ENCODE data around the gene SUGT1.
"Not testable (repeated sequence)": the region's sequence is repeated elsewhere in the genome, so short reads cannot be mapped to it uniquely, and the experiment has no call there.

Gene SUGT1

DNA sequence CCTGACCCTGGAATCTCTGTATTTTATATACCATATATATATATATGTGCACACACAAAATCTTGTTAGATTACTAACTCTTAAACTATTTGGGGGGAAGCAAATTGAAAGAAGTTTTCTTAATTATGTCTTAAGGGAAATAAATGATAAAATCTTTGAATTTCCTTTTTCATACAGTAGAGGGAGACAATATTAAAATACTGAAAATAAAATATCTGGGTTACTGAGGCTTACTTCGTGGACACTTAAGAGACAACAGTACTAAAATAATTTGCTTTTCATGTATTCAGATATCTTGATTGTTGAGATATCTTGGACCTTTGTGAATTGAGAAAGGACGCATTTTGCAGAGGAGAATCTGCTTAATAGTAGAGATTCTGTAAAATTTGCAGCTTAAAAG lies 17.0 kb downstream of the SUGT1 start:
- no peak for DNase-seq (ENCODE audit: low read depth)

DNA sequence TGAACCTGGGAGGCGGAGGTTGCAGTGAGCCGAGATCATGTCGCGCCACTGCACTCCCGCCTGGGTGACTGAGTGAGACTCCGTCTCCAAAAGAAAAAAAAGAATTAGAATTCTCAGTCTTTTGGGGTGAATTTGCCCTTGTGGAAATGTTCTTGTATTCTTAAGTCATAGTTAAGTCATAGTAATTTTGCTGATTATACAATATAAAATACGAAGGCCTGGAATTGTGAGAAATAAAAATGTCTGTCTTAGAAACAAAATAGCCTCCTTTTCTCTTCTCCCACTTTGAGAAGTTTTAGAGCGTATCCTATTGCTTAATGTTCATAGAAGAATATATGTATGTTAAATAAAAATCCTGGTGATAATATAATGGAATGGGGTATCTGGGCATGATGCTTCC lies 18.1 kb downstream of the SUGT1 start:
- no peak for DNase-seq (ENCODE audit: low read depth)

DNA sequence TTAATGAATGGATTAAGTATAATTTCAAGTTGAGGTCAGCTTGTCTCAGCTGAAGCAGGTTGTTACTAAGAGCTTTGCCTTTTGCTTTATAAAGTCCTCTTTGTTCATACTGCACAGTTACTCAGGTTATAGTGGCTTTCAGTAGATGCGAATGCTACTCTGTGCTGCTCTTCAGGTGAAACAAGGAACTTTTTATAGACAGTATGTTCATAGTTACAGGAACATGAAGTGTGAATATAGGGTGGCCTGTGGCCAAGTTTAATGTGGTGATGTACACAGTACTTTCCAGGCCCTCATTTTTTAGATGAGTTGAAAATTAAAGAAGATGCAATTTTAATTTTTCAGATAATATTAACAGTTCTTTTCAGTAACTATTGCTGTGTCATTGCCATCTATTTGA lies 20.8 kb downstream of the SUGT1 start:
- DNase-seq (ENCODE audit: low read depth): no peak

DNA sequence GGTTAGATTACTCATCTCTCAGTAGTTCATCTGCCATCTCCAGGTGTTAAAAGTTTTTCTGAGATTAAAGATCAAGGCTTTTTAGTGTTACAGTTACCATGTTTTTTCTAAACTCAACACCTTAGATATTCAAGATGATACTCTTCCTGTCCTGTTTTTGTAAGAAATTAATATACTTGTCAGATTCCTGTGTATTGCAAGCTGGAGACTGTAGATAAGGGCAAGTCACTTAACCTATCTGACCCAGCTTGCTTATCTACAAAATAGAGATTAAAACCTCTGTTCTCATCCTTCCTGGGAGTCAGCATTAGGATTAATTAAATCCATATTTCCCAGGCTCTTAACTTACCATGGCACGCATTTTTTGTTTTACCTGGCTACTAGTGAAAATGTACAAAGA lies 25.2 kb downstream of the SUGT1 start:
- no peak for DNase-seq (ENCODE audit: low read depth)

DNA sequence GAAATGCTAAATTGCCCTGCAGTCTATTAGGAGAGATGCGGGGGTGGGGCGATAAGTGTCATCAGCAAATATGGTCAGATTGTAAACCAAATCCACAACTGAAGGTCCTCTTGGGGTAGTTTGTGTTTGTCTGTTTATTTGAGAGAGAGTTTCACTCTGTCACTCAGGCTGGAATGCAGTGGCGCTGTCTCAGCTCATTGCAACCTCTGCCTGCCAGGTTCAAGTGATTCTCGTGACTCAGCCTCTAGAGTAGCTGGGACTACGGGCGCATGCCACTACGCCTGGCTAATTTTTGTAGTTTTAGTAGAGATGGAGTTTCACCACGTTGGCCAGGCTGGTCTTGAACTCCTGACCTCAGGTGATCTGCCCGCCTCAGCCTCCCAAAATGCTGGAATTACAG lies 33.2 kb downstream of the SUGT1 start:
- peak; percentile 16 for DNase-seq (ENCODE audit: low read depth)

DNA sequence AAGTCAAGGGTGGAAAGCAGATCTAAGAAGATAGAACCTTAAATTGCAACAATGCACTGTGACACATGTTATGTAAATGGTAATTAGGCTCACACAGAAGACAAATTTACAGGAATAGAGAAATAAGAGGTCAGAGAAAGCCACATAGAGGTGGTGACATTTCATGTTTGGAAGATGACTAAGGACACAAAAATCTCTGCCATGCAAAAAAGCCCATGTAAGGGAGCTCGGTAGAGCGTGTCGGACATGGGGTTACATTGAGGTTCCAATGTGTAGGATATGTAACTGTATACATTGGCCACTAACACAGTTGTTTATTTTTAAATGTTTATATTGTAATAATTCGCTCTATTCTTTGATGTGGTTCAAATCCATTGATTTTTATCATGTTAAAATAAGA lies 33.7 kb downstream of the SUGT1 start:
- peak; percentile 28 for DNase-seq (ENCODE audit: low read depth)

DNA sequence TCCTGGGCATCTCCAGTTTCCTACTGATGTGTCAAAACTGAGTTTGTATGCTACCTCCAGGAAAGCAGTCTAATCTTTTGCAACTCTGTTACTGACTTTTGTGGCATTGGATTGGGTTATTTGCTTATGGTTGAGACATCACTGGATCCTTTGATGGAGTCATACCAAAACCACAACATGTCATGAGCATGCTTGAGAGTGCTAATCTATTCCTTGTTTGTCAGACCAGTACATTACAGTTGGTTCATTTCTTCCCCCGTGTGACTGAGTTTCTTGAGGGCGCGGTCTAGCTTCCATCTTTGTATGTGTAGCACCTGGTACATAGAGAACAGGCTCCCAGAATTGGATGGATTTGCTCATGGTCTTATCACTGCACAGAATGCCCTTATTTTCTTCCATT lies 43.2 kb downstream of the SUGT1 start:
- peak; percentile 86 for DNase-seq (ENCODE audit: low read depth)

DNA sequence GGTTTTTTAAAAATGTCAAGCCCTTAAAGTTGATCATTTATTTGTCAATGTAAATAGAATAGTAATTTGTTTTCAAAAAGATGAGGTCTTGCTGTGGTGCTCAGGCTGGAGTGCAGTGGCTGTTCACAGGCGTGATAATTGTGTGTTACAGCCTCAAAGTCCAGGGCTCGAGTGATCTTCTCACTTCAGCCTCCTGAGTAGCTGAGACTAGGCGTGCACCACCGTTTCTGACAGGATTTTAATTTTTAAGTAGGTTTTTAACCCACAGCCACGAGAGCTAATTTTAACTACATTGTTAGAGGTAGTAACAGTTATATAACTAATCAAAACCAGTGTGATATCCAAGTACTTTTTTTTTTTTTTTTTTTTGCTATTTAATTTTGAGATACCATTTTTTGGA lies 43.9 kb downstream of the SUGT1 start:
- no peak for DNase-seq (ENCODE audit: low read depth)

DNA sequence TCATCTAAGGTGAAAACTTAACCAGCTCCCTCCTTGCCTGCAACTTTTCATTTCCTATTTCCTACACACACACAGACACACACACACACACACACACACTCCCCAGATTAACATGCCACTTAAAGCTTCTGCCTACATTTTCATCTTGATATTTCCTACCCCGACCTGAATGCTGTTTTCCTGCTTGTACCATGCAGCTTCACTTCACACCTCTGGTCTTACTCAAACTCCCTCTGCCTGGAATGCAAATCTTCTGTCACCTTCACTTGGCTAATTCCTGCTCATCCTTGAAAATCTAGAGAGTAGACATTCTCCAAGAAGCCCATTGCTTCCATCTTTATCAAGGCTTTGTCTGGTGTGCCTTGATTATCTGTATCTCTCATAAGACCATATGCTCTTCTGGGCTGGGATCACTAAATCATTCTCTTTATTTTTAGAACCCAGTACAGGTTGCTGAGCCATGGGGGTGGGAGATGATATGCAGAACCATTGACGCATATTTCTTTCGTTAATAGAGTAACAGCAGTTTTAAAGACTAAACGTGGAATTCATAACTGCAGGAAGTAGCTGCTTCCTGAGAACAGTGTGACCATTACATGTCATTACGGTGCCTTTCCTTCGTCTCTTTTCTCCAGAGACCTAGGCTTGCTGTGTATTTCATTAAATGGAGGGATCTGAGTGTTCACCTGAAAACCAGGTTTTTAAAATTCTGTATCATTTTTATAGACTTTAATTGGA lies 49.3 kb downstream of the SUGT1 start:
- DNase-seq (ENCODE audit: low read depth): no peak

DNA sequence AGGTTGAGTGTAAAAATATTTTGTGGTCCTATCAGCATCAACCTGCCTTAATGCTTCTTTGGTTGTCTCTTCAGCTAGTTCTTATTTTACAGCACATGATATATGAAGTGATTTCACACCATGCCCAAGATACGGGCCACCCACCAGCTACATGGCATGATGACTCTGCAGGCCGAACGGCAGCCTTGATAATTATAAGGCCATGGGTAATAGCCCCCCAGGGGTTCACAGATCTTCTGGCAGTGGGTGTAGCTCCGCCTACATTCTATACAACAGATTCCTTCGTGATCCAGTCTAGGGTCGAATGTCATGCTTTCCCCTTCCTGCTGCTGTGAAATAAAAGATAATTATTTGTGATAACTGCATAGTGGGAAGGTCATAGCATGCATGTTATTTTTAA lies 50.8 kb downstream of the SUGT1 start:
- DNase-seq (ENCODE audit: low read depth): no peak

DNA sequence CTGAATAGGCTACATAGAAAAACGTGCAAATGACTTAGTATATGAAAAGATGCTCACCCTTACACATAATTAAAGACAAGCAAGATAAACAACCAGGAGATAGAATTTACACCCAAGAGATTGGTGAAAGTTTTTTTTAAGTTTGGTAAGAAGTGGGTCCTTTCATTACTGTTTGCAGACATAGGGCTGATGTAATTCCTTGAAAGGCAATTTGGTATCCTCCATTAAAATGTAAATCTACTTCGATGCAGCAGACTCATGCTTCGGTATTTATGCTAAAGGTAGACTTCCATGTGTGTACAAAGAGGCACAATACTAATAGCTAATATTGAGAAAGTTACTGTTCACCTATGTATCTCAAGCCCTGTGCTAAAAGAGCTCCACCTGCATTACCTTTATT lies 53.4 kb downstream of the SUGT1 start:
- no peak for DNase-seq (ENCODE audit: low read depth)

DNA sequence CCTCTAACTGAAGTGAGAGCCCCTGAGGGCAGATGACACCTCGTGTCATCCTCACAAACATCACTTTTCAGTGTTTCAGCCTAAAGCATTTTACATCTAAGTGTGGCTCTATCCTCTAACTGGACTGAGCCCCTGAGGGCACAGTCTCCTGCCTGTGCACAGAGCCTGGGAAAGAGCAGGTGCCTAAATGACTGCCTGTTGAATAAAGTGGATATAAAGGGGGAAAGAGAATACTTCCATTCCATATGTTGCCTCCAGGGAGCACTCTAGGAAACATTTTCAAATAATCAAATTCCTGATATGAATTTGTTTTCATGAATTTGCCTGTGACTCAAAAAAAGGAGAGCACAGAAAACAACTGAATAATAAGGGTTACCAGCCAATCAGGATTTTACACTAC lies 54.7 kb downstream of the SUGT1 start:
- DNase-seq (ENCODE audit: low read depth): peak; percentile 8

DNA sequence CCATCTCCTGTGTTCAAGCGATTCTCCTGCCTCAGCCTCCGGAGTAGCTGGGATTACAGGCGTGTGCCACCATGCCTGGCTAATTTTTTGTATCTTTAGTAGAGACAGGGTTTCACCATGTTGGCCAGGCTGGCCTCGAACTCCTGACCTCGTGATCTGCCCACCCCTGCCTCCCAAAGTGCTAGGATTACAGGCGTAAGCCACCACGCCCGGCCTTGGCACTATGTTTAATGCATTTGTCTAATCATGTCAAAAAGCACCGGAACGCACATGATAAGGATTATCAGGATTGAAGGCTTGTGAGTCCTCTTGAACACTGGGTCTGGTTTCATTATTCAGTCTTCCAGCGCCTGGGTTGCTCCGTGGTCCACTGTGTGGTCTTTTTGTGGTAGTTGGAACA lies 55.6 kb downstream of the SUGT1 start:
- not testable (repeated sequence) for DNase-seq (ENCODE audit: low read depth)

DNA sequence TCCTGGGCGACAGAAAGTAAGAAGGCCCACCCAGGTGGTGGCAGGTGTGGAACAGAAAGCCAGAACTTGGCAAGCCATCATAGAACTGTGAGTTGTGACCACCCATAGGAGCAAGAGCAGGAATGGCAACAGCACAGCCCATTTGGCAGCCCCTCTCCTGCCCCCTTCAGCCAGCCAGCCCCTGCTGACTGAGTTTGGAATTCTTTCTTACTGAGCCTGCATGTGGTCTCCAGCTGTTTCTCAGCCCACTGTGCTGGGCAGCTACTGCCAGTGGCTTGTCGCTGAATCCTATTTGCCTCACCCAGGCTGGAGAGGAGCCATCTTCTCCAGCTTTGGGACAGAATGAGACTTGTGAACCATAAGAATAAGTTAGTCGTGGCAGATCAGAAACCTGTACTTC lies 58.6 kb downstream of the SUGT1 start:
- DNase-seq (ENCODE audit: low read depth): no peak

DNA sequence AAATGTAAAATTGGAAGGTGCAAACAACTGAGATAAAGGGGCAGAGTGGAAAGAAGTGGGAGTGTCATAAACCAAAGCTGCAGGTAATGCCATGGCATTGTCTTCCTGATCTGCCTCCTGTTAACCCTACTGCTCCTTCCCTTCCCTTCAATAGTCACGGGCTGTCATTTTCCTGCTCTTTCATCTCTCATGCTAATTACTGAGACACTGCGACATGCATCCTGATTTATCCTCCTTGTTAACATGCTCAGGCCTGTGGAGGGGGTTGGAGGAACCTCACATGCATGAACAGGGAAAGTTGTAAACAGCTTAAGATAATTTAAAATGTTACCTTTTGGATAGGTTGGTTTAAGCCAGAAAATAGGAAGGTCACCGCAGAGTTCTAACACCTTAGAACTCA lies 59.7 kb downstream of the SUGT1 start:
- DNase-seq (ENCODE audit: low read depth): no peak

DNA sequence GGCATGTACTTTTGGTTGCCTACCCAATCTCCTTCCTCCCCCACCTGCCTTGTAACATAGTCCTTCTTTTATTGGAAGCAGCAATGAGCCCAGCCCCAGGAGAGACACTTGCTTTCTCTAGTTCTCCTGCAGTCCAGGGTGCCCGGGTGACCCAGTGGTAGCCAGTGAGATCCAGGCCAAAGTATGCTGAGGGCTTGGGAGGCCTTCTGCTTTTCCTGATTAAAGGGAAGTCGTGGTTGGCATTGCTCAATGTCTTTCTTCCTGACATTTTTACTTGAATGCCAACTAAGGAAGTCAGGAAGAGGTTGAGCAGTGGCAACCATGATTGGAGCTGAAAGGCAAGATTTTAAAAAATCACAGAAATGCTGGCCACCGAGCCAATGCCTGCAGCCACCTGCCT lies 61.3 kb downstream of the SUGT1 start:
- no peak for DNase-seq (ENCODE audit: low read depth)

DNA sequence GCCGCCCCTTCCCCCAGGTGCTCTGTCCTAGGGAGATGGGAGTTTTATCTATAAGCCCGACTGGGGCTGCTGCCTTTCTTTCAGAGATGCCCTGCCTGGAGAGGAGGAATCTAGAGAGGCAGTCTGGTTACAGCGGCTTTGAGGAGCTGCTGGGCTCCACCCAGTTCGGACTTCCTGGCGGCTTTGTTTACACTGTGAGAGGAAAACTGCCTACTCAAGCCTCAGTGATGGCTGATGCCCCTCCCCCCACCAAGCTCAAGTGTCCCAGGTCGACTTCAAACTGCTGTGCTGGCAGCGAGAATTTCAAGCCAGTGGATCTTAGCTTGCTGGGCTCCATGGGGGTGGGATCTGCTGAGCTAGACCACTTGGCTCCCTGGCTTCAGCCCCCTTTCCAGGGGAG lies 68.3 kb downstream of the SUGT1 start:
- not testable (repeated sequence) for DNase-seq (ENCODE audit: low read depth)

DNA sequence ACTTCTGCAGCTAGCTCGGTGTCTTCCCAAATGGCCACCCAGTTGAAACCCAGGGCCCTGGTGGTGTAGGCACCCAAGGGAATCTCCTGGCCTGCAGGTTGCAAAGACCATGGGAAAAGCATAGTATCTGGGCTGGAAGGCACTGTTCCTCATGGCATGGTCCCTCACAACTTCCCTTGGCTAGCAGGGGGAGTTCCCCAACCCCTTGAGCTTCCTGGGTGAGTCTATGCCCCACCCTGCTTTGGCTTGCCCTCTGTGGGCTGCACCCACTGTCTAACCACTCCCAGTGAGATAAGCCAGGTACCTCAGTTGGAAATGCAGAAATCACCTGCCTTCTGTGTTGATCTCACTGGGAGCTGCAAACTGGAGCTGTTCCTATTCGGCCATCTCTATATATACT lies 68.7 kb downstream of the SUGT1 start:
- not testable (repeated sequence) for DNase-seq (ENCODE audit: low read depth)

DNA sequence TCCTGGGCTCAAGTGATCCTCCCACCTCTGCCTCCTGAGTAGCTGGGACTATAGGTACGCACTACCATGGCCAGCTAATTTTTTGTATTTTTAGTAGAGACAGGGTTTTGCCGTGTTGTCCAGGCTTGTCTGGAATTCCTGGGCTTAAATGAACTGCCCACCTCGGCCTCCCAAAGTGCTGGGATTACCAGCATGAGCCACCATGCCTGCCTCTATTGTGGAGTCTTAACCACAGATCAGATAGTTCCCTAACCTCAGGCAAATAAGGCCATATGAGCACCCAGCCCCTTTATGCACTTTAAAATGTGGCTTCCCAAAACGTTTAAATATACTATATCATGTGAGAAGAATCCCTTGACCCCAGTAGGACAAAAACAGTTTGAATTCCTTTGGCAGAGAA lies 70.5 kb downstream of the SUGT1 start:
- DNase-seq (ENCODE audit: low read depth): no peak

DNA sequence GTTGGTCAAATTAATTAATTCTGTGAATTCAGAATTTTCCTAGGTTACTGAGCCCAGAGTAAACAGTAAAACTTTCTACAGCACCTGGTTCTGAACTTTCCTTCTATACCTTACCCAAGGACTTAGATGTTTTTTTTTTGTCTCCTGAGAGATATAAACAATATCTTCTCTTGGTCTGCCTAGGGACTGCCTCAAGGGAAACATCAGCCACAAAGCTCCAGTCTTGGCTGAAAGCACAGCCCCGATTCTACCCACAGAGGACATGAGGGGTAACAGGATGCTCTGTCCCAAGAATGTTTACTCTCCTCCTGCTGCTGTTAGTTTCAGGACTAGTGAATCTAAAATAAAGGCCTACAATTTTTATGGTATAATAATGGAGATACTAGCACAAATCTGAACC lies 72.7 kb downstream of the SUGT1 start:
- DNase-seq (ENCODE audit: low read depth): no peak

DNA sequence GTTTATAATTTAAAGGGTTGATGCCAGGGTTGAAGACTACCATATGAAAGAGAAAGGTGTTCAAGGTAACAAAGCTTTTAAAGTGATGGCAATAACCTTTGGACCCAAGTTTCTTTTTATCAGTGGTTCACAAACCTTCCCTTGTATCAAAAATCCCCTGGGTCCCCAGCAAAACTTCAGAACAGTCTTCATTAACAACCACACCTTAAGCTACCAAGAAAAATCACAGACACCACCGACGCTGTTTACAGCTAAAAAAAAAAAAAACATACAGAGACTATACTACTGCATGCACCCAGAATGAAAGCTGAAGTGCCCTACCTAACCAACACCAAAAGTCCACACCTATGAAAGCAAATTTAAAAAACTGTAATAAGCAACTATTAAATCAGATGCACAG lies 73.6 kb downstream of the SUGT1 start:
- DNase-seq (ENCODE audit: low read depth): no peak

DNA sequence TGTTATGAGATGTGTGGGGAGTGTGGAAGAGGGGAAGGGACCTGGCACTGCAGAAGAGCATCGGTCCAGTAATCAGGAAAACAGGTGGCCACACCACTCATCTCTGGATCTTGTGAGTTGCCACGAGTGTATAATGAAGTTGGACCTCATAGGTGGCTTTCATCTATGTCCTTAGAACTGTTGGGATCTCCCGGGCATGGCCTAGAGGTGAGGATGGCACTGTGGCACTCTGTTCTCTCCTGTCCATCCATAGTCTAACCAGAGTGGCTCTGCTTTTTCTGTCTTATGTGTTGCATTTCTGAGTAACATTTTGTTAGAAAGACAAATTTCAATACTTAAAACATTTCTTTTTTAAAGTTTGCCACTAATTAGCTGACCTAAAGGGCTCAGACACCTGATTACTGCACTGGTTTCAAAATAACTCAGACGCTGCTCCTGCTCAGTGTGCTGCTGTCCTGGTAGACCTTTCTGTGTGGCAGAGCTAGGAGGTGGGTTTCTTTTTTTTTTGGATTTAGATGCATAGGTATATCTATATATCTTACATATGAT lies 81.5 kb downstream of the SUGT1 start:
- no peak for DNase-seq (ENCODE audit: low read depth)

DNA sequence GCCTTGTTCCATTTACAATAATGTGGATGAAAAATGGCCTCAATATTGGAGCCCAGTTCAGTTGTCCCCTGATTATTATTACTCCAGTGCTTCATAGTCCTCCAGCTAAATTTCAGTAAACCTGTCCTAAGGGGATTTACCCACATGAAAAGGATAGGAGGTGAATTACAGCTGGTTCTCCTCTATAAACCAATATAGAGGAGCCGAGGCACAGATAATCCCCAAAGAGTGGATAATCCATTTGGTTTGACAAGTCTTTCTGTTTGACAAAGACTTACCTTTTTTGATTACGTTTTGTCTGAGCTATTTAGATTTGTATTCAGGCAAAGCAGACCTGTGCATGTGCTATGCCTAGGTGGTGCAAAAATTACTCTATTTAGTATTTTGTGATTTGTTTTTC lies 84.3 kb downstream of the SUGT1 start:
- DNase-seq (ENCODE audit: low read depth): no peak

DNA sequence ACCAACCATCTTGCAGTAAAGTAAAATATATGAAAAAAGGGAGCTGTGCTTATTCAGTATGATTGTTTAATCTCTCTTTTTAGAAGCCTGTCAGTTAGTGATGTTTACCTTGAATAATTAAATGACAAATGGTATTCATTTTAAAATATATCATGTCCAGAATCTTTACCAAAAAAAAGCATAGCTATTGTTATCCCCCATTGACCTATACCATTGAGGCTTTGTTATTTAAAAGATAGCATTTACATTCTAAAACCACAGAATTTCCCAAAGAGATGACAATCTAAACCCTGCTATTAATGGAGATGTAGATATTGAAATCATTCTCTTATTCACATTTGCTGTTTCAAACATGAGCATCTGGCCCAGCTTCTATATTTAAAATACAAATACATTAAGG lies 84.8 kb downstream of the SUGT1 start:
- DNase-seq (ENCODE audit: low read depth): no peak
